ENCODE measurements around the gene RILPL2.

Gene RILPL2

GRCh38 chr12:123393747-123394146 is 42.7 kb downstream of the RILPL2 start:
- no peak for TF ChIP-seq ZNF70 (CRISPR knock-in tag; IDR thresholded peaks at IDR 0.05)
- TF ChIP-seq PPARA (CRISPR knock-in tag; IDR thresholded peaks at IDR 0.05; ENCODE audit: borderline replicate concordance): no peak
- TF ChIP-seq GLIS3 (CRISPR knock-in tag; IDR thresholded peaks at IDR 0.05): no peak
- TF ChIP-seq SNAI2 (CRISPR knock-in tag; IDR thresholded peaks at IDR 0.05): no peak
- no peak for ATAC-seq

GRCh38 chr12:123391546-123392343 is 44.7 kb downstream of the RILPL2 start:
- no peak for ATAC-seq
- no peak for TF ChIP-seq CREB5 (CRISPR knock-in tag; IDR thresholded peaks at IDR 0.05; ENCODE audit: low read depth)
- TF ChIP-seq SNAI2 (CRISPR knock-in tag; IDR thresholded peaks at IDR 0.05): no peak
- no peak for TF ChIP-seq ZNF70 (CRISPR knock-in tag; IDR thresholded peaks at IDR 0.05)
- no peak for TF ChIP-seq CSRNP3 (CRISPR knock-in tag; IDR thresholded peaks at IDR 0.05)
- TF ChIP-seq ZFP30 (CRISPR knock-in tag; IDR thresholded peaks at IDR 0.05): no peak
- no peak for TF ChIP-seq OSR1 (CRISPR knock-in tag; IDR thresholded peaks at IDR 0.05)
- TF ChIP-seq RARB (CRISPR knock-in tag; IDR thresholded peaks at IDR 0.05): no peak
- no peak for TF ChIP-seq PATZ1 (CRISPR knock-in tag; IDR thresholded peaks at IDR 0.05; ENCODE audit: borderline replicate concordance)
- TF ChIP-seq GLIS3 (CRISPR knock-in tag; IDR thresholded peaks at IDR 0.05): no peak
- TF ChIP-seq TCF4 (CRISPR knock-in tag; IDR thresholded peaks at IDR 0.05; ENCODE audit: borderline replicate concordance): no peak
- TF ChIP-seq CSDC2 (CRISPR knock-in tag; IDR thresholded peaks at IDR 0.05): no peak
- TF ChIP-seq ZFP3 (CRISPR knock-in tag; IDR thresholded peaks at IDR 0.05): no peak
- no peak for TF ChIP-seq POU6F1 (CRISPR knock-in tag; IDR thresholded peaks at IDR 0.05; ENCODE audit: borderline replicate concordance, low read depth)
- no peak for TF ChIP-seq ARNTL (CRISPR knock-in tag; IDR thresholded peaks at IDR 0.05; ENCODE audit: borderline replicate concordance, low read depth)
- no peak for TF ChIP-seq TOX (CRISPR knock-in tag; IDR thresholded peaks at IDR 0.05; ENCODE audit: borderline replicate concordance)

- TF ChIP-seq BACH2 (CRISPR knock-in tag; IDR thresholded peaks at IDR 0.05; ENCODE audit: borderline replicate concordance) (no peak), ZFP30 (CRISPR knock-in tag; IDR thresholded peaks at IDR 0.05) (no peak), RARB (CRISPR knock-in tag; IDR thresholded peaks at IDR 0.05) (no peak), ARNTL (CRISPR knock-in tag; IDR thresholded peaks at IDR 0.05; ENCODE audit: borderline replicate concordance, low read depth) (no peak), CREB5 (CRISPR knock-in tag; IDR thresholded peaks at IDR 0.05; ENCODE audit: low read depth) (no peak), GLIS3 (CRISPR knock-in tag; IDR thresholded peaks at IDR 0.05) (no peak), OSR1 (CRISPR knock-in tag; IDR thresholded peaks at IDR 0.05) (no peak), TCF4 (CRISPR knock-in tag; IDR thresholded peaks at IDR 0.05; ENCODE audit: borderline replicate concordance) (no peak), PPARA (CRISPR knock-in tag; IDR thresholded peaks at IDR 0.05; ENCODE audit: borderline replicate concordance) (no peak), ZNF565 (CRISPR knock-in tag; conservative IDR thresholded peaks at IDR 0.05; ENCODE audit: low read depth) (no peak), TSHZ2 (CRISPR knock-in tag; IDR thresholded peaks at IDR 0.05) (no peak), CSRNP3 (CRISPR knock-in tag; IDR thresholded peaks at IDR 0.05) (no peak), PATZ1 (CRISPR knock-in tag; IDR thresholded peaks at IDR 0.05; ENCODE audit: borderline replicate concordance) (no peak)
- ATAC-seq: no peak
These were observed 45.7 kb downstream of the RILPL2 start for GRCh38 chr12:123390498-123391426.

Data from SK-N-SH treated with all-trans-retinoic acid at 6 μM for 48 hours (cell line).